GM12875 (cell line): Measurements from ENCODE around the gene SHISA8.

Experiments
- H3K4me3 ChIP-seq: one replicate; pipeline ENCODE4 v1.5.1; 2011; ENCODE audit warnings: low read depth, low read length, control low read depth
- CTCF ChIP-seq: IDR thresholded peaks from 2 replicates; pipeline ENCODE4 v1.5.1; 2011; ENCODE audit warnings: low read depth, mild to moderate bottlenecking, control low read depth, inconsistent platforms, low read length, moderate library complexity, borderline replicate concordance; ENCODE audit not compliant: insufficient read depth

SHISA8 gene

GRCh38 chr22:41915035-41915785, at the start of gene SHISA8:
Gene SHISA8 (minus strand): TSS chr22:41915074. CDS start chr22:41914667, 407 bp downstream.
- no peak for TF ChIP-seq CTCF
- peak within 1 kb of the TSS; percentile 58 for H3K4me3 ChIP-seq

GRCh38 chr22:41964112-41964491, 49.2 kb upstream of the SHISA8 start:
- no peak overlapping the region for H3K4me3 ChIP-seq
- no peak for TF ChIP-seq CTCF

- TF ChIP-seq CTCF: no peak
- H3K4me3 ChIP-seq: no peak overlapping the region
These were observed 48.7 kb upstream of the SHISA8 start for GRCh38 chr22:41963453-41964111.

- no peak overlapping the region for H3K4me3 ChIP-seq
- no peak for TF ChIP-seq CTCF
These were observed 43.2 kb upstream of the SHISA8 start for GRCh38 chr22:41957941-41958556.

- H3K4me3 ChIP-seq: no peak overlapping the region
- TF ChIP-seq CTCF: no peak
These were observed 37.8 kb upstream of the SHISA8 start for GRCh38 chr22:41952713-41953112.

GRCh38 chr22:41951898-41952474, 37.1 kb upstream of the SHISA8 start, which contains the start of gene SMIM45:
Gene SMIM45 (plus strand): TSS chr22:41952150.
- H3K4me3 ChIP-seq: no peak within 1 kb of the TSS
- TF ChIP-seq CTCF: no peak
